AG09319 (cell line): ENCODE measurements around the gene PCNX2.
A peak's percentile ranks its signal among the peaks of the same experiment; 100 is the strongest.

Experiments
- DNase-seq: peaks from one replicate; pipeline ENCODE4 v3.0.0-alpha.2; 2010; ENCODE audit warnings: low read depth; ENCODE audit errors: extremely low read depth
- CTCF ChIP-seq: IDR thresholded peaks from 2 replicates; pipeline ENCODE4 v1.5.1; 2011; ENCODE audit warnings: low read depth, mild to moderate bottlenecking, inconsistent platforms, low read length, moderate library complexity

PCNX2 gene

GRCh38 chr1:232944347-232944746 lies 351.2 kb downstream of the PCNX2 start:
- TF ChIP-seq CTCF: no peak
- DNase-seq: no peak

- TF ChIP-seq CTCF: no peak
- DNase-seq: peak; percentile 60
Measured at GRCh38 chr1:232943679-232944252, 351.8 kb downstream of the PCNX2 start.

GRCh38 chr1:232942413-232943294 lies 352.9 kb downstream of the PCNX2 start:
- TF ChIP-seq CTCF: no peak
- no peak for DNase-seq

GRCh38 chr1:232940262-232940661 lies 355.3 kb downstream of the PCNX2 start:
- no peak for TF ChIP-seq CTCF
- DNase-seq: no peak

- no peak for TF ChIP-seq CTCF
- no peak for DNase-seq
Measured at GRCh38 chr1:232939748-232940147, 355.8 kb downstream of the PCNX2 start.

- DNase-seq: no peak
- TF ChIP-seq CTCF: no peak
Measured at GRCh38 chr1:232938926-232939325, 356.6 kb downstream of the PCNX2 start.

GRCh38 chr1:232937741-232938375 lies 357.7 kb downstream of the PCNX2 start:
- no peak for TF ChIP-seq CTCF
- DNase-seq: no peak
